Stimulated activated naive B cell treated with anti-CD40 and anti-IgM and Interleukin-4, amounts not matched to agents 10 μg/mL and 1 μg/mL and 100 μg/mL, for 72 hours (primary cell): ENCODE measurements around the gene COL23A1.

Experiments used
- ATAC-seq, 2 donors: fragments of 150-1000 bp; cut with Tn5 transposase; replicated peaks; 2 replicates each; pipeline ENCODE4 v1.10.0; 2021; ENCODE audit warnings: moderate library complexity in 1 of 2
- DNase-seq: peaks from one replicate; pipeline ENCODE4 v3.0.0; 2021
- H3K27ac Mint-ChIP-seq: one replicate; pipeline ENCODE4 v1.8.0; 2022; ENCODE audit warnings: mild to moderate bottlenecking, mixed read lengths
- H3K27me3 Mint-ChIP-seq, 2 donors: one replicate each; pipeline ENCODE4 v1.8.0; 2022; ENCODE audit warnings: mixed read lengths in 2 of 2
- H3K36me3 Mint-ChIP-seq, 2 donors: one replicate each; pipeline ENCODE4 v1.8.0; 2022; ENCODE audit warnings: mixed read lengths in 2 of 2, mild to moderate bottlenecking in 1 of 2
- H3K4me1 Mint-ChIP-seq, 2 donors: one replicate each; pipeline ENCODE4 v1.8.0; 2022; ENCODE audit warnings: mixed read lengths in 2 of 2, mild to moderate bottlenecking in 1 of 2
- H3K4me3 Mint-ChIP-seq, 2 donors: one replicate each; pipeline ENCODE4 v1.8.0; 2022; ENCODE audit warnings: mild to moderate bottlenecking in 2 of 2, mixed read lengths in 2 of 2, moderate library complexity in 1 of 2
- H3K9me3 Mint-ChIP-seq, 2 donors: one replicate each; pipeline ENCODE4 v1.8.0; 2022; ENCODE audit warnings: mixed read lengths in 2 of 2, mild to moderate bottlenecking in 1 of 2

The COL23A1 gene

GRCh38 chr5:178301641-178302040, 288.6 kb downstream of the COL23A1 start:
- DNase-seq (no peak), ATAC-seq (no peak)
- H3K36me3 Mint-ChIP-seq: no peaks in the 10 kb centered on the region
- no peak overlapping the region for H3K27ac Mint-ChIP-seq
- peaks cover 7 to 13% of the 10 kb centered on the region in 2 donors for H3K27me3 Mint-ChIP-seq
- no peak overlapping the region for H3K4me3 Mint-ChIP-seq
- H3K4me1 Mint-ChIP-seq: no peaks in the 10 kb centered on the region
- H3K9me3 Mint-ChIP-seq: peaks cover 0 to 4% of the 10 kb centered on the region in 2 donors

DNA sequence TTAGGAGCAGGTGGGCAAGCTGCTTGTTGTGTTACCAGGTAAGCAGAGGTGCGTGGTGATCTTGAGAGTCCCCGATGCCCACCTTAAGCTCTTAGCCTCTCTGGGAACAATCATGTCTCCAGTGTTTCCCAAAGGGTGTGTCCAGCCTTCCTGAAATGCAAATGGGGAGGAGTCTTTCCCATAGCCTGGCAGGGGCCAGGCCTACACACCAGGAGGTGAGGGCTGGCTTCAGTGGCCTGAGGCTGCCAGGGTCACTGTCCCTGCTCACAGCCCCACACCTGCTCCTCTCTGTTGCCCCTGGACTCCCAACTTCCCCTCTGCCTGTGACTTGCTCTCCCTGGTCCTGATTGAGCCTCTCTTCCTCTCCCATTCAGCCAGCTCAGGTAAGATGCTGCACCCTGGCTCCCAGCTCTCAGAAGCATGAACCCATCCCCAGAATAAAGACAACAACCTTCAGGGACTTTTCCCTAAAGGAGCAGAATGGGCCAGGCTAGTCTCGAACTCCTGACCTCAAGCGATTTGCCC, 291.8 kb downstream of the COL23A1 start:
- Mint-ChIP-seq H3K36me3 (no peaks in the 10 kb centered on the region), H3K4me1 (no peaks in the 10 kb centered on the region), H3K27me3 (peaks cover 4 to 6% of the 10 kb centered on the region in 2 donors), H3K9me3 (peaks cover 4 to 8% of the 10 kb centered on the region in 2 donors), H3K4me3 (no peak overlapping the region), H3K27ac (no peak overlapping the region)
- DNase-seq (no peak), ATAC-seq (no peak)

GRCh38 chr5:178297751-178298150, 292.4 kb downstream of the COL23A1 start:
- DNase-seq: no peak
- no peak overlapping the region for H3K4me3 Mint-ChIP-seq
- H3K4me1 Mint-ChIP-seq: no peaks in the 10 kb centered on the region
- H3K27ac Mint-ChIP-seq: no peak overlapping the region
- H3K9me3 Mint-ChIP-seq: peaks cover 4 to 8% of the 10 kb centered on the region in 2 donors
- peaks cover 10 to 12% of the 10 kb centered on the region in 2 donors for H3K27me3 Mint-ChIP-seq
- no peaks in the 10 kb centered on the region for H3K36me3 Mint-ChIP-seq
- no peak for ATAC-seq

DNA sequence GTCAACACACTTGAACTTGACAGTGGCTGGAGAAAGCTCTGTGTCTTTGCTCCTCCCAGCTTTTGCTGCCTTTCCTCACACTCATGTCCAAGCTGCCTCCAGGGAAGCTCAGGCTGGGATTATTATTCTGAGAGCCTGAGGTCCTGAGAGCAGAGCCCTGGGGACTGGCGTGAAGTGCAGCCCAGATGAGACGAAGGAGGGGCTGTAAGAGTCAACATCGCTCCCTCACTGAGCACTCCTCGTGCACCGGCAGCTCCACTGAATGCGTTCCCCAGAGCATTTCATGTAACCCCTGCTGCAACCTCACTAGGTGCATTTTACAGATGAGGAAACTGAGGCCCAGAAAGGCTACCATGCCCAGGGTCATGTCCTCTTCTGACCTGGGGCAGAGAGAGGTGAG, 294.1 kb downstream of the COL23A1 start:
- ATAC-seq (no peak), DNase-seq (no peak)
- Mint-ChIP-seq H3K27ac (no peak overlapping the region), H3K4me3 (no peak overlapping the region), H3K27me3 (peaks cover 24 to 25% of the 10 kb centered on the region in 2 donors), H3K4me1 (no peaks in the 10 kb centered on the region), H3K9me3 (peaks cover 4 to 7% of the 10 kb centered on the region in 2 donors), H3K36me3 (no peaks in the 10 kb centered on the region)

DNA sequence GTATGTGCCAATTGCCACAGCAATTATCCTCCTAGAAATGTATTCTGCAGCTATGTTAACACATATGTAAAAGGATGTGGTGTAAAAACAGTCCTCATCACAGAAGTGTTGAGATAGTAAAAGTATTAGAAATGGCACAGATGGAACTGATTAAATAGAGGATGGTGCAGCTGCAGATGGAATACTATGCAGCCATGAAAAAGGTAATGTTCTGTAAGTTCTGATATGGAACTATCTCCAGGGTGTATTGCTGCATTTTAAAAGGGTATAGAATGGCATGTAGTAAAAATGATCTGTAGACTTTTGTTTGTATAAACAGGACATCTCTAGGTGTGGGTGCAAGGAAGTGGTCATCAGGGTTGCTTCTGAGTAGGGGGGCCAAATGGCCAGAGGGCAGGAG, 294.6 kb downstream of the COL23A1 start:
- Mint-ChIP-seq H3K27me3 (peaks cover 24 to 28% of the 10 kb centered on the region in 2 donors), H3K27ac (no peak overlapping the region), H3K4me3 (no peak overlapping the region), H3K4me1 (no peaks in the 10 kb centered on the region), H3K36me3 (no peaks in the 10 kb centered on the region), H3K9me3 (peaks cover 4% of the 10 kb centered on the region in 2 donors)
- ATAC-seq: no peak
- DNase-seq: no peak

- no peak for ATAC-seq
- no peak for DNase-seq
- Mint-ChIP-seq H3K36me3 (no peaks in the 10 kb centered on the region), H3K27ac (no peak overlapping the region), H3K4me3 (no peak overlapping the region), H3K4me1 (no peaks in the 10 kb centered on the region), H3K27me3 (peaks cover 24 to 30% of the 10 kb centered on the region in 2 donors), H3K9me3 (peaks cover 4% of the 10 kb centered on the region in 2 donors)
These were observed 296.4 kb downstream of the COL23A1 start for GRCh38 chr5:178293815-178294214.

DNA sequence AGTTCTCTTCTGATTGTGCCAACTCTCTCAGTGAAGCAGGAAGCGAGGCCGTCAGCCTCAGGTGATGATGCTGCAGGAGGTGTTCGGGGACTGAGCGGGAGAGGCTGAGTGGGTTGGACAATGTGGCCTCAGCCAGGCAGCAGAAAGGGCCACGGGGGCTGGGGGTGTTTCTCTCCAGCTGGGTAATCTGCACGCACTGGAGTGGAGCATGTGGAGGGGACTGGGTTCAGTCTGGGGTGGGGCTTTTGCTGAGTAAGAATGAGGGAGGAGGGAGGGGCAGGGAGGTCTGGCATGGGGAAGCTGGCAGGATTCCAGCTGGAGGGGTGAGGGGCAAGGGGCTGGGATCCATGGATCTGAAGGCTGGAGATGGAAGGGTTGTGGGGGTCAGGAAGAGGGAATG, 296.8 kb downstream of the COL23A1 start:
- H3K27ac Mint-ChIP-seq: no peak overlapping the region

GRCh38 chr5:178292826-178293205, 297.4 kb downstream of the COL23A1 start:
- Mint-ChIP-seq H3K27me3 (peaks cover 28 to 35% of the 10 kb centered on the region in 2 donors), H3K27ac (no peak overlapping the region), H3K4me1 (no peaks in the 10 kb centered on the region), H3K36me3 (no peaks in the 10 kb centered on the region), H3K9me3 (peaks cover 4% of the 10 kb centered on the region in 2 donors), H3K4me3 (no peak overlapping the region)
- ATAC-seq (no peak), DNase-seq (no peak)

More for the DNA sequence above, 296.8 kb downstream of the COL23A1 start:
- H3K9me3 Mint-ChIP-seq: peaks cover 4% of the 10 kb centered on the region in 2 donors
- H3K4me3 Mint-ChIP-seq: no peak overlapping the region
- H3K27me3 Mint-ChIP-seq: peaks cover 24 to 30% of the 10 kb centered on the region in 2 donors
- DNase-seq (no peak), ATAC-seq (no peak)
- H3K4me1 Mint-ChIP-seq: no peaks in the 10 kb centered on the region
- H3K36me3 Mint-ChIP-seq: no peaks in the 10 kb centered on the region

DNA sequence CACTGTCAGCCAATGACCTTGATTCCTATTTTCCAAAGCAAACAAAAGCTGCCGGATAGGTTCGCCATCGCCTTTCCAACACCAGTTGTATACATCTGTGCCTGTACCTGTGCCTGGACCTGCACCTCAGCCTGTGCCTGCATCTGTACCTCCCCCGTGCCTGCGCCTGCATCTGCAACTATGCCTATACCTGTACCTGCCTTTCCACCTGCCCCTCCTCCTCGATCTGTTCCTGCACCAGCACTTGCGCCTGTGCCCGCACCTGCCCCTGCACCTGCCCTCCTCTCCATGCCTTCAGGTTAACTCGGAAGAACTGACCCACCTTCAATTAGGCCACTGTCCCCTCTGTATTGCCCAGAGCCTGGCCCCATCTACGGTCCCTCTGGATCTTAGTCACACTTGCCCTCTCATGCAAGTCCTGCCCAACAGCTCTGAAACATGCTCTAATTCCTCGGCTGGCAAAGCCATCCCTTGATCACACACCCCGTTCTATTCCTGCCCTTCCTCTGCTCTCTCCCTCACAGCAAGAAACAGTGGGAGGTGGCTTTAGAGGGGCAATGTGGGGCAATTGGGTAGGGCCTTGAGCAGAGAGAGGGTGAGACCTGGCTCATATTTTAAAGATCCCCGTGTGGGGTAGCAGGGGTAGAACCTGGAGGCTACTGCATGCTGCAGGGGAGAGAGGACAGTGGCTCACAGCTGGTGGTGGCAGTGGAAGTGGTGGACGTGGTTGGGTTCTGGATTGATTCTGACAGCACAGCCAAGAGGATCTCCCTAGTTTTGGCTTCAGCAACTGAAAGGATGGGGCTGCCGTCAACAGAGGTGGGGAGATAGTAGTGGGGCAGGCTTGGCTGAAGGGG, 298.0 kb downstream of the COL23A1 start:
- no peak overlapping the region for H3K27ac Mint-ChIP-seq
- DNase-seq: no peak
- H3K36me3 Mint-ChIP-seq: no peaks in the 10 kb centered on the region
- H3K27me3 Mint-ChIP-seq: peaks cover 33 to 36% of the 10 kb centered on the region in 2 donors
- H3K4me3 Mint-ChIP-seq: no peak overlapping the region
- ATAC-seq: no peak
- peaks cover 4% of the 10 kb centered on the region in 2 donors for H3K9me3 Mint-ChIP-seq
- H3K4me1 Mint-ChIP-seq: no peaks in the 10 kb centered on the region

GRCh38 chr5:178291161-178291561, 299.0 kb downstream of the COL23A1 start:
- Mint-ChIP-seq H3K27ac (no peak overlapping the region), H3K36me3 (no peaks in the 10 kb centered on the region), H3K9me3 (peaks cover 4% of the 10 kb centered on the region in 2 donors), H3K4me1 (no peaks in the 10 kb centered on the region), H3K4me3 (no peak overlapping the region), H3K27me3 (peaks cover 33 to 36% of the 10 kb centered on the region in 2 donors)
- ATAC-seq (no peak), DNase-seq (no peak)

- Mint-ChIP-seq H3K36me3 (no peaks in the 10 kb centered on the region), H3K27ac (no peak overlapping the region), H3K27me3 (peaks cover 33 to 36% of the 10 kb centered on the region in 2 donors), H3K9me3 (peaks cover 0 to under 1% of the 10 kb centered on the region in 2 donors), H3K4me3 (no peak overlapping the region), H3K4me1 (no peaks in the 10 kb centered on the region)
- DNase-seq (no peak), ATAC-seq (no peak)
These were observed 299.8 kb downstream of the COL23A1 start for GRCh38 chr5:178290376-178290775.

DNA sequence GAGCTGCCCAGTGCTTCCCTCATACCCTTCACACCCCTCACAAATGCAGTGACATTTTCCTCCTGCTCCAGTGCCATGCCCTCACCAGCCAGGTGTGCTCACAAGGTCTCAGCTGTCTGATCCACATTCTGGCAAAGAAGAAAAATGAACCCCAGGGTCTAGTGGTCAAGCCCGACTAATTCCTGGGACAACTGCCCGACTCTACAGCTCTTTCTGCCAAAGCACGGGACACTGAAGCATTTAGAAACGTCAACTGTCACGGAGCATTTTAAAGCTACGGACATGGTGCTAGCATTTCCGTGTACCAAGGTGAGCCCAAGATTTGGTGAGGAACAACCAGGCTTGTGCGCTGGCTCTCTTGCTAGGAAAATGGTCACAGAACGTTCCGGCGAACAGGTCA, 300.8 kb downstream of the COL23A1 start:
- H3K27ac Mint-ChIP-seq: no peak overlapping the region
- H3K36me3 Mint-ChIP-seq: no peaks in the 10 kb centered on the region
- DNase-seq: no peak
- no peak for ATAC-seq
- no peaks in the 10 kb centered on the region for H3K9me3 Mint-ChIP-seq
- H3K4me1 Mint-ChIP-seq: no peaks in the 10 kb centered on the region
- peaks cover 33 to 36% of the 10 kb centered on the region in 2 donors for H3K27me3 Mint-ChIP-seq
- no peak overlapping the region for H3K4me3 Mint-ChIP-seq

DNA sequence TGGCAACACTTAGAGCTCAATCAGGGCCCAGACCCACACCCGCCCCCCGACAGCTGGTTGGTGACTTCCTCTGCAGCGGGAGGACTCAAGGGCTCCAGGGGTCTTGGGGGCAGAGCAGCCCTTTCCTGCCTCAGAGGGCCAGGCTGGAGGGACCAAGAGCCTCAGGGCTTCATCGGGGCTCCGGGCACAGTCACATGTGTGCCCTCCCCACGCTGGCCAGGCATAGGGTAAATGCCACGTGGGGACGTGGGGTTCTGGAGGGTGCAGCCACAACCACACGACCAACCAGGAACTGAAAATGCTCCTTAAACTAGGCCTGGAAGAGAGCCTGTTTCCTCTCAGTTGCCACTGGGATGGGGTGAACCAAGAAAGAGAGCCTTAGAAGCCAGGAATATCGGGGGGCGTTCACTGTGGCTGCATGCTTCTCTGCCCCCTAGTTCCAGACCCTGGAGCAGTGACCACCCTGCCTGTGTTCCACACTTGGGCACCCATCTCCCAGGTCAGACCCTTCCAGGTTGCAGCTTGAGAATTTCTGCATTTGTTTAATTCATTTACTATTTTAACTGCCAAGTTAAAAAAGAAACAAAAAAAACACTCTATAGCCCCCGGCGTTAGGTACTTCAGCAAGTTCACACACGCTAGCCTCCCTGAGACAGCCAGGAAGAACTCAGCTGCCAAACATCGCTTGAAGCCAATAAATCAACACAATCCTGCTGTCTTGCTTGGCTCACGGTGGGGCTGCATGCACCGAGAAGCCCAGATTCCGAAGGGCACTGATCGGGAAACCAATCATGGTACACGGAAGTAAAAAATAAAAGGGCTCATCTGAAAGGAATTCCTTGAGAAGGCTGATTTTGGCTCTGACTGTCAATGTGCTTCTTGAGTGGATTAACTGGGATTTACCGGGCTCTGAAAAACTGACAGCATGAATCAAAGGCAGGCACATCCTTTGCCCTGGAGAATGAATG, 301.5 kb downstream of the COL23A1 start:
- no peak overlapping the region for H3K4me3 Mint-ChIP-seq
- DNase-seq (no peak), ATAC-seq (no peak)
- peaks cover 32 to 34% of the 10 kb centered on the region in 2 donors for H3K27me3 Mint-ChIP-seq
- no peak overlapping the region for H3K27ac Mint-ChIP-seq
- peaks cover 0 to 4% of the 10 kb centered on the region in 2 donors for H3K36me3 Mint-ChIP-seq
- peaks cover 4 to 5% of the 10 kb centered on the region in 2 donors for H3K9me3 Mint-ChIP-seq
- H3K4me1 Mint-ChIP-seq: no peaks in the 10 kb centered on the region

DNA sequence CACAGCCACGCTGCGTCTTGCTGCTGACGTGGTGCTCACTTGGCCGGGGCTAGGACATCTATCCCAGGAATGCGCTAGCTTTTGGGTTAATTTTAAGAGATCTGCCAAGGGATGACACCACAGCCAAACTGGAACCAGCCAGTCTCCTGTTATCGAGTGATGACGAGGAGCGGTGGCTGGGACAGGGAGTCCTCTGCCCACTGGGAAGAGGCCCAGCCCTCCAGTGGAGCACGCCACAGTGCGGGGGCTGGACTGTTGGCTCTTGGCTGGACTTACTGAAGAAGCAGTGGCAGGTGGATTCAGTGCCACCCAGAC, 302.4 kb downstream of the COL23A1 start:
- Mint-ChIP-seq H3K27me3 (peaks cover 22 to 25% of the 10 kb centered on the region in 2 donors), H3K27ac (no peak overlapping the region), H3K9me3 (peaks cover 10 to 12% of the 10 kb centered on the region in 2 donors), H3K4me3 (no peak overlapping the region), H3K36me3 (peaks cover 4% of the 10 kb centered on the region in 2 donors), H3K4me1 (no peaks in the 10 kb centered on the region)
- ATAC-seq (no peak), DNase-seq (no peak)
